GM12878 (cell line): ENCODE data around the gene PREP. TPM values are rescaled to one million over a fixed set of nuclear protein-coding genes. Genes with fewer than 3 reads are reported as not detected.

ENCODE experiments used
- ATAC-seq: fragments of 200-7000 bp; cut with Tn5 transposase; 3 replicates; pipeline ENCODE4 v1.9.1; 2020; ENCODE audit warnings: mild to moderate bottlenecking, moderate library complexity
- BruUV-seq: library from RNA; stranded (reverse); fragments of 400-500 nt; replicated peaks from 2 replicates; lab custom pipeline; 2021; lab: Mats Ljungman, UMichigan
- CTCF ChIA-PET: fragments of 300-600 bp; sonication (Branson Sonifier 250); formaldehyde crosslinking; extraction: SDS; loops from one replicate; lab custom pipeline; 2021; ENCODE audit warnings: inconsistent platforms; lab: Yijun Ruan, JAX
- POLR2A ChIA-PET: fragments of 350-600 bp; formaldehyde crosslinking; extraction: SDS; loops from one replicate; lab custom pipeline; 2021; ENCODE audit warnings: inconsistent platforms; lab: Charles Lee
- RAD21 ChIA-PET: fragments of 300-600 bp; sonication (Branson Sonifier 250); formaldehyde crosslinking; loops from one replicate; lab custom pipeline; 2023; ENCODE audit warnings: antibody characterized with exemption; ENCODE audit not compliant: unreplicated experiment; lab: Charles Lee
- SMC1A ChIA-PET: fragments of 300-600 bp; sonication (Branson Sonifier 250); formaldehyde crosslinking; loops from one replicate; lab custom pipeline; 2023; ENCODE audit not compliant: unreplicated experiment, uncharacterized antibody; lab: Charles Lee
- DNase-seq: peaks from one replicate; pipeline ENCODE4 v3.0.0-alpha.2; 2011; ENCODE audit warnings: low read depth, low spot score
- FAIRE-seq: peaks from 3 replicates; lab custom pipeline; 2011; peaks lifted over from hg19 to GRCh38; lab: Jason Lieb, UNC
- H2AFZ ChIP-seq: 2 replicates; pipeline ENCODE4 v1.6.0; 2011; ENCODE audit warnings: low read depth, low read length, control low read depth; ENCODE audit not compliant: control insufficient read depth
- H3K27ac ChIP-seq: 2 replicates; pipeline ENCODE4 v1.5.1; 2011; ENCODE audit warnings: control low read depth; ENCODE audit not compliant: control insufficient read depth, insufficient read depth
- H3K27me3 ChIP-seq, 2 experiments: replicated peaks in 1 of 2; 2 replicates each; pipeline versions ENCODE4 v1.6.0 to v1.6.1; 2011; ENCODE audit warnings: low read length in 1 of 2; ENCODE audit not compliant: control insufficient read depth in 2 of 2, insufficient read depth in 2 of 2
- H3K36me3 ChIP-seq, 2 experiments: 2 replicates each; pipeline ENCODE4 v1.5.1; 2011; ENCODE audit warnings: low read length in 1 of 2; ENCODE audit not compliant: control insufficient read depth in 2 of 2, insufficient read depth in 2 of 2
- H3K4me1 ChIP-seq: 2 replicates; pipeline ENCODE4 v1.6.1; 2011; ENCODE audit warnings: mild to moderate bottlenecking, low read length, moderate library complexity, mixed read lengths; ENCODE audit not compliant: control insufficient read depth, insufficient read depth
- H3K4me2 ChIP-seq: 2 replicates; pipeline ENCODE4 v1.6.0; 2011; ENCODE audit warnings: control low read depth; ENCODE audit not compliant: control insufficient read depth, insufficient read depth
- H3K4me3 ChIP-seq: fragments of 200-600 bp; sonication (generic); 2 replicates; pipeline ENCODE4 v1.5.1; 2016
- H3K79me2 ChIP-seq: 2 replicates; pipeline ENCODE4 v1.6.0; 2011; ENCODE audit warnings: low read length; ENCODE audit not compliant: control insufficient read depth, insufficient read depth
- H3K9ac ChIP-seq: 2 replicates; pipeline ENCODE4 v1.8.0; 2011; ENCODE audit warnings: low read length, control low read depth, mixed read lengths; ENCODE audit not compliant: control insufficient read depth, insufficient read depth
- H3K9me3 ChIP-seq: replicated peaks from 3 replicates; pipeline ENCODE4 v1.5.1; 2011; ENCODE audit warnings: mild to moderate bottlenecking, low read length; ENCODE audit not compliant: control insufficient read depth, insufficient read depth
- H4K20me1 ChIP-seq: 2 replicates; pipeline ENCODE4 v1.6.0; 2011; ENCODE audit not compliant: control insufficient read depth, insufficient read depth
- CREB1 ChIP-seq: IDR thresholded peaks from 2 replicates; pipeline ENCODE4 v1.6.1; 2012; ENCODE audit warnings: low read depth, mild to moderate bottlenecking, inconsistent platforms
- IRF4 ChIP-seq: IDR thresholded peaks from 2 replicates; pipeline ENCODE4 v1.6.1; 2011; ENCODE audit warnings: low read depth, low read length
- JUND ChIP-seq: IDR thresholded peaks from 2 replicates; pipeline ENCODE4 v1.6.1; 2012; ENCODE audit warnings: low read depth, mild to moderate bottlenecking, low read length, improper control_type of control experiment, moderate library complexity
- LARP7 ChIP-seq: fragments of 450-650 bp; IDR thresholded peaks from 2 replicates; pipeline ENCODE4 v1.6.1; 2017; ENCODE audit warnings: mild to moderate bottlenecking
- MYC ChIP-seq: IDR thresholded peaks from 2 replicates; pipeline ENCODE4 v1.6.1; 2011; ENCODE audit warnings: mild to moderate bottlenecking, low read length, moderate library complexity, inconsistent platforms; ENCODE audit not compliant: insufficient read depth, insufficient replicate concordance, insufficient read length, severe bottlenecking
- NRF1 ChIP-seq: conservative IDR thresholded peaks from 2 replicates; pipeline ENCODE4 v1.6.1; 2011; ENCODE audit warnings: mild to moderate bottlenecking, low read depth, low read length, improper control_type of control experiment
- PAX8 ChIP-seq: fragments of 450-650 bp; IDR thresholded peaks from 2 replicates; pipeline ENCODE4 v1.6.1; 2017; ENCODE audit warnings: mild to moderate bottlenecking, moderate library complexity
- PKNOX1 ChIP-seq: fragments of 450-650 bp; IDR thresholded peaks from 2 replicates; pipeline ENCODE4 v1.6.1; 2016; ENCODE audit warnings: mild to moderate bottlenecking
- RAD21 ChIP-seq: IDR thresholded peaks from 2 replicates; pipeline ENCODE4 v1.6.1; 2011; ENCODE audit warnings: mild to moderate bottlenecking, low read depth, low read length, moderate library complexity; ENCODE audit not compliant: insufficient read depth
- REST ChIP-seq: IDR thresholded peaks from 2 replicates; pipeline ENCODE4 v1.6.1; 2012; ENCODE audit warnings: mild to moderate bottlenecking, low read depth, low read length
- SMC3 ChIP-seq: IDR thresholded peaks from 2 replicates; pipeline ENCODE4 v1.6.1; 2011; ENCODE audit warnings: low read length, improper control_type of control experiment, borderline replicate concordance
- STAT3 ChIP-seq: IDR thresholded peaks from 2 replicates; pipeline ENCODE4 v1.6.1; 2011; ENCODE audit warnings: low read depth, low read length, improper control_type of control experiment
- TARDBP ChIP-seq: IDR thresholded peaks from 2 replicates; pipeline ENCODE4 v1.6.1; 2016; ENCODE audit warnings: borderline replicate concordance
- ZBTB33 ChIP-seq: fragments of 450-650 bp; IDR thresholded peaks from 2 replicates; pipeline ENCODE4 v1.6.1; 2017; ENCODE audit warnings: mild to moderate bottlenecking
- ZNF217 ChIP-seq: fragments of 450-650 bp; IDR thresholded peaks from 2 replicates; pipeline ENCODE4 v1.6.1; 2017; ENCODE audit warnings: antibody characterized with exemption, mild to moderate bottlenecking
- WGBS: methylation state at CpG from one replicate; pipeline ENCODE4 v1.1.6; 2016; ENCODE audit warnings: low lambda C conversion rate; ENCODE audit not compliant: insufficient replicate concordance, insufficient coverage; ENCODE audit errors: missing lambda C conversion rate; 5-methylcytosine and 5-hydroxymethylcytosine counted together
- in situ Hi-C: fragments of 300-500 bp; cut with MboI; formaldehyde crosslinking; loops from 9 replicates; pipeline ENCODE4 v1.14.3; 2018; ENCODE audit warnings: mixed read lengths
- intact Hi-C: fragments of 100-400 bp; cut with micrococcal nuclease; formaldehyde crosslinking; loops from one replicate; pipeline ENCODE4 v1.14.2; 2022; ENCODE audit not compliant: unreplicated experiment
- polyA plus RNA-seq, 11 experiments: library from polyadenylated mRNA; depleted of rRNA in 4 of 11; unstranded in 6 of 11; stranded (reverse) in 5 of 11; fragments of >200 nt; fragmentation: Nextera tagmentation in 4 of 11; fragmentation: Illumina TruSeq in 1 of 11; extraction: Ambion mirVana in 4 of 11; extraction: Trizol in 1 of 11; gene quantifications; 1 replicate in 1 of 11; 2 replicates in 10 of 11; pipeline versions ENCODE4 v1.2.1 to v1.2.3, GENCODE V29; 2011 to 2016; ENCODE audit warnings: inconsistent platforms in 2 of 11, missing spikeins in 2 of 11, low read depth in 1 of 11
- total RNA-seq, 4 experiments: library from RNA; depleted of rRNA in 3 of 4; stranded (reverse); fragments of >200 nt in 3 of 4; fragmentation: Illumina TruSeq in 1 of 4; extraction: Trizol in 1 of 4; gene quantifications; 2 replicates each; pipeline versions ENCODE4 v1.2.1 to v1.2.3, GENCODE V29; 2013 to 2021

Gene PREP
- total and polyA plus RNA-seq, 10 of the 15 experiments (the other 5 are each of a cell fraction or from before 2014, with no cell fraction given), result 6.5 to 33.6 (median 18.1) TPM

GRCh38 chr6:105305521-105305920, 97.4 kb downstream of the PREP start:
- no TSS peak for BruUV-seq
- no peak for TF ChIP-seq TARDBP
- no peak for TF ChIP-seq CREB1
- no peak for TF ChIP-seq SMC3
- no peak for TF ChIP-seq LARP7
- TF ChIP-seq PAX8, result no peak
- no peak for TF ChIP-seq NRF1
- no peak for TF ChIP-seq ZBTB33
- no peak for TF ChIP-seq REST
- no peak for TF ChIP-seq PKNOX1
- TF ChIP-seq ZNF217, result no peak
- TF ChIP-seq RAD21, result no peak
- no peak for TF ChIP-seq STAT3
- no peak for TF ChIP-seq IRF4
- no peak for TF ChIP-seq JUND
- TF ChIP-seq MYC, result no peak
- TF ChIP-seq, all 136 proteins: peak for 0
- ChIA-PET SMC1A (interaction anchor here (0.6 kb wide), 1 partner anchor 78 kb away, joined by 3 read pairs; no protein-coding TSS in a partner anchor), CTCF (interaction anchor here (1.5 kb wide), 1 partner anchor 10 kb away, joined by 3 read pairs; no protein-coding TSS in a partner anchor), POLR2A (no interaction called here), RAD21 (no interaction called here)
- intact Hi-C loops, result no loop called here
- DNase-seq (no peak), FAIRE-seq (no peak), ATAC-seq (no peak)
- no peaks in the 10 kb centered on the region for H4K20me1 ChIP-seq
- no peak overlapping the region for H3K4me3 ChIP-seq
- no peaks in the 10 kb centered on the region for H3K9me3 ChIP-seq
- H3K79me2 ChIP-seq, result no peaks in the 10 kb centered on the region
- no peak overlapping the region for H2AFZ ChIP-seq
- no peak overlapping the region for H3K27ac ChIP-seq
- no peak overlapping the region for H3K9ac ChIP-seq
- H3K4me2 ChIP-seq, result no peak overlapping the region
- peaks cover 0 to 2% of the 10 kb centered on the region in 2 experiments; a peak in 2 of 4 replicates for H3K36me3 ChIP-seq
- WGBS, result 0% methylated on average over 1 of the region's 1 CpG
- in situ Hi-C loops, result no loop called here
- no peaks in the 10 kb centered on the region for H3K27me3 ChIP-seq
- no peaks in the 10 kb centered on the region for H3K4me1 ChIP-seq
